NCI-H2081 (cell line): ENCODE measurements around the gene HOTAIR.
A peak's percentile ranks its signal among the peaks of the same experiment; 100 is the strongest.

ENCODE experiments used
- DNase-seq, 2 experiments: peaks; one replicate each; lab custom pipeline; 2025; lab: John Stamatoyannopoulos, UW

The HOTAIR gene

DNA sequence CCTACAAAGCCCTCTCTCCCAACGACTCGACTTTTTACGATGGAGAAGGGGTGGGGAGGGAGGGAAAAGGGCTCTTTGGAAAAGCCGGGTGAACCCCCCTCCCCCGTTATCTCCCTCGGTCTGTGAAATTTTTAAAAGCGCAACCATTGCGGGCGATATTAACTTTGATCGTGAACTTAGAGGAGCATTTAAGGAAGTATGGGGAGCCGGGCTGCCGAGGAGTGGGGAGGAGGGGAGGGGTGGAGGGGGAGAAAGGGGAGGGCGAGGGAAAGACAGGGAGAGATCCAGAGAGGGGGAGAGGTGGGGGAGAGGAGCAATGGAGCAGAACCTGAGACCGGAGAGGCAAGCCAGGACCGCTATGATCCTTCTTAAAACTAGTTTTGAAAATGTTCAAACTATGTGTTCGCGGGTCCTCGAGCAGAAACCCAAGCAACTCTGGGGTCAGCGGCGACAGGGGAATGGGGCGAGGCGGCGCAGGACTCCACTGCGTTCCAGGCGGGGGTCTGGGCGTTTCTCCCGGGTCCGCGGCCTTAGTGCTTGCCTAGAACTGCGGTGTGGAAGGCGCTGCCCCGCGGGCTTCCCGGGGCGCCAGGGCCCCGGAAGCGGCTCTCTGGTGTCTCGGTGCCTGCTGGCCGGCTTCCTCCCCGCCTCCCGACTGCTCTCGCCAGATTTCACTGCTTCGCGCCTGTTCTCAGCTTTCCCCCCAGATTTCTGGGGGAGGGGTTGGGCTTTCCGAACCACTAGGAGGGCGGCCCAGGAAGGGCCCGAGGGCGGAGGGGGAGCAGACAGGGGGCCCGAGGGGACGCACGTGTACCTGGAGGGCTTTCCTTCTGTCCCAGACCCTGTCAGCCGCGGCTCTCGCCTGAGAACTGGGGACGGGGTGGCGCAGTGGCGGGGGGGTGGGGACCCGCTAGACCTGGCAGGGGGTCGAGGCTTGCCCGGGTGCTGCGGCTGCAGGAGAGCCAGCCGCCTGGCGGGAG lies at the start of gene HOTAIR:
TSS of gene HOTAIR (minus strand) at position 871 of the 980 bp plus-strand sequence.
- DNase-seq: peak in 1 of 2 experiments; percentile 37

DNA sequence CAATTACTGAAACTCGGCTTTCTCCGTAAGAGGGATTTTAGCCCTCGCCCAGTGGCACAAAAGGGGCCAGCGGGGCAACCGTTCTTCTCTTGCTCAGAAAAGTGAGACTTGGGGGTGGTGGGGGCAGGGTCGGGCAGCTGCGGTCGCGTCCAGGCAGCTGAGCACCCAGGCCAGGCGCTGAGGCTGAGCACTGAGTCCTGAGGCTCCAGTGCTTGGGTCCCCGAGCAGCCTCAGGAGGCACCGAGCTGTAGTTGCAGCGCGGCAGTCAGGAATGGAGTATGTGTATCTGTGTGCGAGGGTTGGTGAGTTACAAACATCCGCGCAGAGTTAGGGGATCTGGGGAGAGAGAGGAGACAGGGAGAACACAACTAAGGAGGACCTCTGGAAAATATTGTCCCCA lies 49.4 kb upstream of the HOTAIR start:
- no peak for DNase-seq

DNA sequence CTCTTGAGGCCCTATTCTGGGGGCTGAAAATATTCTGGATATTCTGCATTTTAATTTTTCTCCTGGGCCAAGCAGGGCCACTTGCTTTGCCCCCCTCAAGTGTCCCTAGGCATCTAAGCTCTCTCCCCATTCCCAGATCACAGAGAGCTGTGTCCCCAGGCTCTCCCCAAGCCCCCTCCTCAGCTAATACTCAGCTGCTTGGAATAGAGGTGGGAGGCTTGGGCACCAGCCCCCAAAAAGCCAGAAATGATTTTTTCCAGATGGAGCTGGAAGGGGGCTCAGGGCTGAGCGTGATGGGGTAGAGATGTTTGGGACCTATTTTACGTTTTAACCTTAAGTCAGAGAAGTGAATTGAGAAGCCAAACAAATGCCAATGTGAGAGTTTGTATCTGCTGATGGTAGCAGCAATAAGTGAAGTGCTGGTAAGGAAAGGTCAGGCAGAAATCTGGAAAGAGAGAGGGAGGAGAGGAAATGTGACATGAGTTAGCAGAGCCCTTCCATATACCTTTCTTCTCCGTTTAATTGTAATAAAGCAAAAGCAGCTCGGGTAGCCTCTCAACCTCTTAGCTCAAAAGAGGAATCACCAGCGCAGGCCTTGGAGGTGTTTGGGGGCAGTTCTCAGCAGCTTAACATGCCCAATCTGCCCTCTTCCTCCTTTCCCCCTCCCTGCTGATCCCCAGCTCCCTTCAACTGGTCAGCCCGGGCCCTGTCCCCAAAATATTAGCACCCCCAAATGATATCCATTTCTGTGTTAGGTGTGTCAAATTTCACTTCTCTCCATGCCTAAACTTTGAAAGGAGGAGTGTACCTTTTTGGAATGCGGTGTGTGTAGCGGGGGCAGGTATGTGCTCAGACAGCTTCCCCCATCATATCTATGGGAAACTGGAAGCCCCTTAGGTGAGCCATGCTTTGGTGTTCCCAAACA lies 48.5 kb upstream of the HOTAIR start:
- no peak for DNase-seq

DNA sequence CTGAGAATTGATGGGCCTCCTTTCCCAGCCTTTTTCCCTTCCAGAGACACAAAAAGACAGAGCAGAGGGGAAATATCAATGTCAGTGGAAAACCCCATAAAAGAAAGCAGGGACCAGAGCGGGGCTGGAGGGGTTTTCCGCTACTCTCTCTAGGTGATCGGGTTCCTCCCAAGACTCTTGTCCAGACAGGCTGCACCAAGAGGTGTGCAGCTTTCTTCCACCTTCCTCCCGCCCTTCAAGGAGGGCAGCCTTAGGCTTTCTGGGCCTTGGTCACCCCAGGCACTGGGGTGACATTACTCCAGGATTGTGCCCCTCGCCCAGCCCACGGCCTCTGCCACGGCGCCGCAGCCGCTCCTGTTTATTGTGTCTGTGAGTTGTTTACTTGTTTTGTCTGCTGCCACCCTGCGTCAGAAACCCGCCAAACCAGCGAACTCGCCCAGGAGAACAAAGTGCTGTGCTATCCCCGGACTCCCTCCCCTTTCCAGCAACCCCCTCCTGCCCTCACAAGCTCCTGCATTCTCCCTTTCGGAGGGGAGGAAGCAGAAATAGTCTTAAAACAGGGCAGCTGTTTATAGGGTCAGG lies 46.8 kb upstream of the HOTAIR start:
- no peak for DNase-seq

DNA sequence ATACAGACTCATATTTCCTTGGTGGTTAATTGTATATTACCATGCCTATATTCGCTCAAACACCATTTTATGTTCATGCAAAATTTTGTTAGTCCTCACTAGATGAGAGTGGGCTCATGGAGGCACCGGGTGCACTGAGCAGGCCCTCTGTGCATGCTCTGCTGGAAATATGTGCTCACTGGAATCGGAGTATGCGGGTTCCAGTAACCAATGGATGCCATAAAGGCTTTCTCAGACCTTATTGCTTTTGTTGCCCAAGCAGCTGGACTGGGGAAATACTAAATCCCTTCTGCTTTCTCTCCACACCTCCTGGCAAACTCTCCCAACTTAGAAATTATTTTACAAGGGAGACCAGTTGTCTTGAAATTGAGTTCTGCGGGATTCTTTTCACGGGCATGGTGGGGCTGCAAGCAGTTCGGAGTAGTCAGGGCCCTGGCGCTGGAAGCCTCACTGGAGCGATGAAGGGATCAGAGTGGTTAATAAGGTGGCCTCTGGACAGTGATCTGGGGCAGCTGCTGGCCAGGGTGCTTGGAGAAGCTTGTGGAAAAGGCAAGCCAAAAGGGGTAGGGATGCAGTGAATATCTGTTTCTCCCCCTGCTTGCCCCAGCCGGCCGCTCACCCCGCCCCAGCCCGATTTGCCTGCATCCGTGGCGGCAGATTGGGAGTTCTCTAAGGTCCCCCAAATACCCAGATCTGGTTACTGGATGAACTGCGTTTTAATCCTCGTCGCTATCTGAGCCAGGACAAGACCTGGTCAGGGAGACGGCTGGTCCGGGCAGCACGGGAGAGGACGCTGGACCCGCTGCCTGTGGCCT lies 46.0 kb upstream of the HOTAIR start:
- no peak for DNase-seq

DNA sequence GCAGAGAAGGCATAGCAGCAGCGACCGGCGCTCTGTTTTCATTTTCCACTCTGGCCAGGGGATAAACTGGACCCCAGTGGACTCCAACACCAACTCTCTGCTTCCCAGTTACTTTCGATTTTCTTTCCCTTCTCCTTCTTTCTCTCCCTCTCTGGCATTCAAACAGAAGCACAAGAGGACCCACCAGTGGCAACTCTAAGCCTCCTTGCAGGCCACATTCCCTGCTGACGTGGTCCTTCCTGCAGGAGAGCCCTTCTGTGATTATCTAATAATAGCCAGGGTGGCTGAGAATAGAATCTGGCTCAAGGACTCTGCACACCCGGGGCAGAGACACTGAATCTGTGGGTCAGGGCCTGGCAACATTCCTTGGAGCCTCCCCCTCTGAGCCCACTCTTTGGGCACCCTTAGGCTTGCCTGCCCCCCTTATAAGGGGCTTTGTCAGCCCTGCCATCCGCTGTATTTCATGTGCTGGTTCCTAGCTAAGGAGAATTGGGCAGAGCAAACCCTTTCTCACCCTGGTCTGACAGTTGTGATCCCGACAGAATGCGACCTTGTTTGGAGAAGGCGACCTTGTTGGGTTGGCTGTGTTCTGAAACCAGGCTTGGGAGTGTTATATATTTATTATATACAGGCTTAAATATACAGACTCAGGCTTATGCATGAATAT lies 45.3 kb upstream of the HOTAIR start:
- DNase-seq: no peak

DNA sequence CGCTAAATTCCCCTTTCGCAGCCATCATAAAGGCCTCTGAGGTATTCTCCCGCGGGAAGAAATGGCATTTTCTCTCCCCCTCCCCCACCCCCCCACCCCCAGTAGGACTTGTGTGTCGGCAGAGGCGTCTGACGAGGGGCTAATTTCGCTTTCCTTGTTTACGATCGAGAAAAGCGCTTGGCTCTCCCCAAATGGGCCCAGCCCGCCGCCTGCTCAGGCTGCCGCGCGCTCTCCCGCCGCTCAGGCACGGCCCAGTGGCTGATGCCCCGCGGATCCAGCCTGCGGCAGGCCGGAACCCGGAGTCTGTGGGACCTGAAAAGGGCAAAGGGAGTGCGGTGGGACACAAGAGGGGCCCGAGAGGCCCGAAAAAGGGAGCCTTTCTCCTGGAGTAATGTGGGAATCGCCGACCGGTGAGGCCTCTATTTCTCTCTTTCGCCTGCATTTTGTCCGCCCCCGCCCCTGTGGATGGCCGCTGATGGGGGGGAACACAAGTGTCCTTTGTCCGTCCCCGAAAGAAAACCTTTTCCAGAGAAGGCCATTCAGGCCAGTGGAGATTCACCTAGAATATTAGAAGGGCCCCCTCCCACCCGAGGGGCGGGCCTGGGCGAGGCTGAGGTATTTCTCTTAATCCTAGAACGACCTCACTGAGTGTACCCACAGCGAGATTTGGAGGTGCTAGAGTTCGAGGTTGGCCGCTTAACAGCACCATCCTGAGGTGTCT lies 44.5 kb upstream of the HOTAIR start:
- DNase-seq: no peak

DNA sequence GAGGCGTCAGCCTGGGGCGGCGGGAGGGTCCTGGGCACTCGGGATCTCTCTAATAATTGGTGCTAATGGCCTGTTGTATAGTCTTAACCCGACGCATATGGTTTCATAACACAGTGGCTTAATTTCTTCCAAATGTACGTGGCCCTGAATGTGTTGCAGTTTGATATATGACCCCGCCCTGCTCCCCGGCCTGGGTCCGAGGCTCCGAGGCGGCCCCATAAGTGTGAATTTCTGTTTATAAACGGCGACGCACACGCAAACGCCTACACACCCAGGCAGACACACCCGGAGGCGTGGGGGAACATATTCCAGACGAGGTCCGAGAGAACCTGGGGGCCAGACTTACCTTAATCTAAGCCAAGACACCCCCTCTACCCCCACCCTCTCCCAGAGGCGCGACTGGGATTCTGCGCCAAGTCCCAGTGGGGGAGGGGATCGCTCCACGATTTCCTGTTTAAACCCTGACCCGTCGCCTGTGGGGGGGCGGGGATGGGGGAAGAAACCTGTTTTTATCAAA lies 43.8 kb upstream of the HOTAIR start:
- no peak for DNase-seq

DNA sequence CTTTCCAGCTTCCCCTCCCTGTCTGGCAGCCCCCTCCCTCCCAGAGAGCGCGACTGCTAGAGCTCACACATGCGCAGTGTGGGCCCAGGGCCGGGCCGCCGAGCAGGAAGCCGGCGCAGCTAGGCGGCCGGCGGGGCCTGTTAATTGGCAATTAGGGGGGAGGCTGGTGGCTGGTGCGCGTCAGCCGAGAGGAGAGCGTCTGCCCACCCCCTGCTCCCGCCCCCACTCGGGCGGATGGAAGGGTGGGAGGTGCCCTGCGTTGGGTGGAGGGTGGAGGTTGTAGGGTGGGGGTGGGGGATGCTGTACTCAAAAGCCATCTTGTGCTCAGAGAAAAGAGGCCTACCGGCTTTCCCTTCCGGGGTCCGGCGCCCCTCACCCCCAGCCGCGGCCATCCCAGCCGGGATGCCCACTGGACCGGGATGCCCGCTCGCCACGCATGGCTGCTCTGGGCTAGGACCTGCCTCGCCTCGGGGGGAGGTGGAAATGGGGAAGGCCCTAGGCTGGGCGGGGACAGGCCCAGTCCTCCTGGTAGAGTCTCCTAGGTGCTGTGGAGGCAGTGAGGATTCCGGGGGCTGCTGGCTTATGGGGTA lies 43.2 kb upstream of the HOTAIR start:
- DNase-seq: peak; percentile 91 to 92

DNA sequence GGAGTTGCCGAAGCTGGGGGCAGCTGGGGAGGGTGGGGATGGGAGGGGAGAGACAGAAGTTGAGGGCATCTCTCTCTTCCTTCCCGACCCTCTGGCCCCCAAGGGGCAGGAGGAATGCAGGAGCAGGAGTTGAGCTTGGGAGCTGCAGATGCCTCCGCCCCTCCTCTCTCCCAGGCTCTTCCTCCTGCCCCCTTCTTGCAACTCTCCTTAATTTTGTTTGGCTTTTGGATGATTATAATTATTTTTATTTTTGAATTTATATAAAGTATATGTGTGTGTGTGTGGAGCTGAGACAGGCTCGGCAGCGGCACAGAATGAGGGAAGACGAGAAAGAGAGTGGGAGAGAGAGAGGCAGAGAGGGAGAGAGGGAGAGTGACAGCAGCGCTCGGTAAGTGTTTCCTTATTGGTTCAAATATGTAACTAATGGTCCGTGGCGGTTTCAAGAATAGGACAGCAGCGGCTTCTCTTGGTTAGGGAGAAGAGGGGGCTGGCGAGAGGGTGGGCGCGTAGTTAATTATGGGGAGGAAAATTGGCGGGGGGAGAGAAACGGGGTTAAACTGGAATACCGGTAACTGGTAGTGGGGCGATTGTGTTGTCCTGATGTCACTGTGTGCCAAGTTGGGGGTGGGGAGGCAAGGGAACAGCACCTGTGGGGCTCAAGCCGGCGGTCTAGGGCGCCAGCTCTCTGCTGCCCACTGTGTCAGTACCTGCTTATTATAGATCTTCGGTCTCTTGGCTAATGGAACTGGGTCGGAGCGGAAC lies 42.5 kb upstream of the HOTAIR start:
- DNase-seq: peak; percentile 57 to 70

DNA sequence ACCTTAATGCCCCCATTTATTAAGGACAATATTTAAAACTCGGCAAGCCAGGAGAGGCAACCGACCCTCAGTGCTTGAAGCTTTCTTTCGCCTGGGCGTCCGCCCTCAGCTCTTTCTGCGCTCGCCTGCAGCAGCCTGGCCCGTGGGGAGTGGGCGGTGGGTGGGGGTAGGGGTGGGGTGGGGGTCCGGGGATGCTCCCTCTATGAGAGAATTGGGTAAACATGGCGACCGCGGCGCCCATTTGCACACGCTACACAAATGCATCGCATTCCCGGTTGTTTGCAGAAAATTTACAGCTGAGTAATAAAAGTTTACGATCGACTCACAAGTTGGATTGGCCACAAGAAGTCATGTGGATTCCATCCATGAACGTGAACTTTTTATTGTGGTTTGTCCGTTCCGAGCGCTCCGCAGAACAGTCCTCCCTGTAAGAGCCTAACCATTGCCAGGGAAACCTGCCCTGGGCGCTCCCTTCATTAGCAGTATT lies 41.8 kb upstream of the HOTAIR start:
- DNase-seq: peak in 1 of 2 experiments; percentile 19

DNA sequence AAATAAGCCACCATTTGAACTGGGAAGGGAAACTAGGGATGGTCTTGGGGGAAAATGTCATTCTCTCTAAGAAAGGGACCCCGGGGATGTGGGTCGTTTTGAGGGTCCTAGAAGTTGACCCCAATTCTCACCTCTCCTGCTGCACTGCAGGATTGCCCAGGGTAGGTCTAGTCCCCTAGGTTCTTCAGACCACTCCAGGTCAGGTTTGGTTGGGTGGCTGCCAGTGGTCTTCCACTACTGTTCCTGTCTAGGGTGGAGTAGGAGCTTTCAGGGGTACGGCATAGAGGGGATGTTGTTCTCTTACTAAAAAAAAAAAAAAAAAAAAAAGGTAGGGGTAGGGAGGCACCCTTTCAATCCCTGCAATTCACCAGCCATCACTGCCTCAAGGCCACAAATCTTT lies 41.3 kb upstream of the HOTAIR start:
- no peak for DNase-seq

DNA sequence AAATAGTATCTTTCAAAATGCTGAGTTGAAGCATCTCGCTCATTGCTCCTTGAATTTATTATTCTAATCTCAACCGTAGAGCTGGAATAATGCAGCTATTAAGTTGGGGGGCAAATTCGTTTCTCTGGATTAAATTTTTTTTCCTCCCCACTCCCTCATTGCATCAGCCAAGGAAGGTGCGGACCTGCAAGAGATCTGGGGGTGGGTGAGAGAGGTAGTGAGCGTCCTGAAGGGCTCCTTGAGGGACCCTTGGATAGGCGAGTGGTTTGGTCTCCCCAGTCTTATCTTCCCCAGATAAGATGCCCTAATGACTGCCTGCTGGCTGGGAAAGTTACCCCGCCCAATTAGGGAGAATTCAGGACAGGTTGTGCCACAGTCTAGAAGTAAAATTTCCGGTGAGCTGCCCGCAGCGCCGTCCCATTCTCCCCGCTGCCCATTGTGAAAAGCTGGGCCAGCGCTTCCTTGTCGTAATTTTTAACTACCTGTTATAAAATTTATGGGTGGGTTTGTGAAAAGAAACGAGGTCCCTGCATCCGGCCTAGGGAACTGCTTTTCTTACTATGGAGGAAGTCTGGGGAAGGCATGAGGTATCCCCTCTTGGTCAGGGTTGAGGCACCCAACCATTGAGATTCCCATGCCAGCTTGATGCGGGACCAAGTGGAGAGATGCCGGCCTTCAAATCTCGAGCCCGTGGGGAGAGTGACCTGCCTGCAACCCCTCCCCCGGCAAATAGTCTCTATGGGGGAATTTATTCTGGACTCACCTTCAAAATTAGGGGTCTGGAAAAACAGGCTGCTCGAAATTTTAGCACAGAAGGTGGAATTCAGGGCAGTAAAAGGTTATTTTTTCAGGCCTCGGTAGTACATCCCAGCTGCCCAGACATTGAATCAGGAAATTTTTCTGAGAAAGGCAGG lies 40.5 kb upstream of the HOTAIR start:
- no peak for DNase-seq

DNA sequence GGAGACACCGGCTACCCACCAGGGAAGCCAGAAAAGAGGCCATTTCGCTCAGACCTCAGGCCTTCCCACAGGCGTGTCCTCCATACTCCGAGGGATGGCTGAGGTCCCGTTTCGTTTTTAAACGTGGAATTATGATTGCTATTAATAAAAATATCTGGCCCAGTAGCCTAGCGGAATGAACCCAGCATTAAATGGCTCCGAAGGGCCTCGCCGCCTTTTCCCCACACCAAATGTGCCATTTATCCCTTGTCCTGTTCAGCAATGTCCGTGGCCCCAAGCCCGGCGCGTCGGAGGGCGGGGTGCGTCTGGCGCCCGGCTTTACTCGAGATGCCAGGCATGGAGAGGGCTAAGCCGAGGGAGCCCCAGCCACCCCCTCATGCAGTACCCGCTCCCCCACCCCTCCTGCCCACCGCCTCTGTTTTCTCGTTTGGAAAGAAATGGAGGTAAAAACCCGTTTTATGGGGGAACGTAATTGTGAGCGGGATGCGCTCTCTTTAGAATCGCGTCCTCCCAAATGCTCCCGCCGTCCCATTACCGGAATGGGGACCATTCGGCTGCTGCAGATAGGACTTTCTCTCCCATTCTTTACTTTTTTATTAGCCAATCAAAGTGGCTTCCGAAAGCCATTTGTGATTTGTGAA lies 39.7 kb upstream of the HOTAIR start:
- DNase-seq: no peak

DNA sequence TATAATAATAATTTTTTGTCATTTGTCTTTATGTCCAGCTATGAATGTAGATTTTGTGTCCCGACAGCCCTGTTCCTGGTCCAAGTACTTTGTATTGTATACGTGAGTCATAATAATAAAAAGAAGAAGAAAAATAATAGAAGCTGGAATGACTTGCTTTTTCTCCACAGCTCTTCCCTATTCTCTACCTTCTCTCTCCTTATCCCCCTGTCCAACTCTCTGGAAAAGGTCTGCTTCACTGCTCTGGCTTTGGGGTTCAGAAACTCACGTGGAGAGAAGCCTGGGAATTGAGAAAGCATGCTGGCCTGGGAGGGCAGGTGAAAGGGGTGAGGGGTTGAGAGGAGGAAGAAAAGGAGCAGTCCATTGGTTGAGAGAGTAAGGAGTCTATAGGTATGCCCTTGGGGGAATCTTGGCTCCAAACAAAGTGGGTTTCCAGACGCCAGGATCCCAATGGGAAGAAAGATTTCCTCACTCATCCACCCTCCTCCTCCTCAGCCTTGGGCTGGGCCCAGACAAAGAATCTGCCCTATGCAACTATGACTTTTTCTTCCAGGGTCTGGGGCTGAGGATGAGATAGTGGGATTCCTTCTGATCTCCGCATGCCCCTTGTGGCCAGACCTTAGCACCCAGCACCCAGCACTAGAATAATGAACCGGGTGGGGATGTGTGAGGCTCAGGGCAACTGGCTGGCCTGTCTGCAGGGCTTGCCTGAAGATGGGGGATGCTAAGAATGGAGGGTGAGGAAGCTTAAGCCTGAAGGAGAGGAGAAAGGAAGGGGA lies 38.1 kb upstream of the HOTAIR start:
- DNase-seq: no peak
